Gastrocnemius medialis (tissue), 4 donors: ENCODE data around the gene PSAP. TPM values are rescaled to one million over a fixed set of nuclear protein-coding genes. Genes with fewer than 3 reads are reported as not detected.

ENCODE experiments used
- ATAC-seq, 2 donors: fragments of 150-250 bp; one replicate each; pipeline ENCODE4 v1.9.1; 2016
- DNase-seq, 2 donors: peaks; one replicate each; pipeline ENCODE4 v3.0.0-alpha.2; 2019
- H3K27ac ChIP-seq, 4 donors: fragments of 200-600 bp; sonication (generic); 1 replicate in 1 of 4; 2 replicates in 3 of 4; pipeline ENCODE4 v1.5.1; 2016 to 2018; ENCODE audit warnings: mild to moderate bottlenecking in 2 of 4, moderate library complexity in 1 of 4
- H3K27me3 ChIP-seq, 3 donors: fragments of 200-600 bp; sonication (generic) in 2 of 3; 1 replicate in 1 of 3; 2 replicates in 2 of 3; pipeline versions ENCODE4 v1.5.1 to v1.6.0; 2016 to 2019; ENCODE audit warnings: mild to moderate bottlenecking in 1 of 3, moderate library complexity in 1 of 3
- H3K36me3 ChIP-seq, 2 donors: fragments of 200-600 bp; sonication (generic) in 1 of 2; one replicate each; pipeline ENCODE4 v1.5.1; 2017 to 2018
- H3K4me1 ChIP-seq, 2 donors: fragments of 200-600 bp; sonication (generic) in 1 of 2; one replicate each; pipeline ENCODE4 v1.5.1; 2016 to 2017; ENCODE audit warnings: mild to moderate bottlenecking in 2 of 2
- H3K4me3 ChIP-seq, 4 donors: fragments of 200-600 bp; sonication (generic) in 3 of 4; 1 replicate in 1 of 4; 2 replicates in 3 of 4; pipeline ENCODE4 v1.5.1; 2016 to 2019; ENCODE audit warnings: mild to moderate bottlenecking in 2 of 4
- H3K9me3 ChIP-seq, 3 donors: fragments of 200-600 bp; sonication (generic) in 2 of 3; 1 replicate in 1 of 3; 2 replicates in 2 of 3; pipeline ENCODE4 v1.5.1; 2016 to 2019
- CTCF ChIP-seq, 5 experiments: fragments of 450-650 bp in 3 of 5; fragments of 200-600 bp in 2 of 5; sonication (generic) in 2 of 5; IDR thresholded peaks in 4 of 5; conservative IDR thresholded peaks in 1 of 5; 1 replicate in 4 of 5; 2 replicates in 1 of 5; pipeline ENCODE4 v1.5.1; 2016 to 2019; ENCODE audit warnings: antibody characterized with exemption in 5 of 5, mild to moderate bottlenecking in 3 of 5, moderate library complexity in 3 of 5
- POLR2A ChIP-seq, 2 donors: fragments of 450-650 bp; IDR thresholded peaks; one replicate each; pipeline ENCODE4 v1.6.1; 2017; ENCODE audit warnings: antibody characterized with exemption in 2 of 2, mild to moderate bottlenecking in 2 of 2, moderate library complexity in 2 of 2
- in situ Hi-C, 4 donors: fragments of 200-750 bp; cut with MboI; loops; one replicate each; pipeline versions ENCODE4 v1.15.0 to v1.8.0; 2017; ENCODE audit warnings: low sequenced_read_pairs in 4 of 4
- intact Hi-C: fragments of 100-400 bp; cut with DNase I; formaldehyde crosslinking; loops from one replicate; pipeline ENCODE4 v1.15.1; 2023; ENCODE audit warnings: low total_unique reads
- total RNA-seq, 4 donors: library from RNA; depleted of rRNA; stranded (reverse); fragments of >200 nt; gene quantifications; one replicate each; pipeline versions ENCODE4 v1.1.0 to v1.2.3, GENCODE V29; 2016

PSAP gene
- total RNA-seq, 4 donors from 2014 or later, result 833 to 1,730 (median 1,179) TPM

- in situ Hi-C loops (loop anchor here in 3 of 4 donors (25.0 kb wide), 2 partner anchors 420 to 495 kb away; partner anchors contain the start of genes CDH23 (in 2 of the 3) and SLC29A3 (in 1 of the 3)), intact Hi-C loops (no loop called here)
- Histone ChIP-seq H3K4me3 (no peak overlapping the region), H3K27me3 (no peaks in the 10 kb centered on the region), H3K27ac (no peak overlapping the region), H3K9me3 (no peaks in the 10 kb centered on the region), H3K4me1 (no peaks in the 10 kb centered on the region), H3K36me3 (no peaks in the 10 kb centered on the region)
- ATAC-seq (no peak), DNase-seq (no peak)
- no peak for TF ChIP-seq CTCF (IDR thresholded peaks at IDR 0.05 in 4 of 5, conservative IDR thresholded peaks at IDR 0.05 in 1 of 5)
- TF ChIP-seq POLR2A (IDR thresholded peaks at IDR 0.05), result no peak
Measured at GRCh38 chr10:71806704-71807556, 44.1 kb downstream of the PSAP start.

GRCh38 chr10:71805776-71806703 is 45.0 kb downstream of the PSAP start:
- intact Hi-C loops, result no loop called here

GRCh38 chr10:71804077-71804476 is 47.0 kb downstream of the PSAP start:
- TF ChIP-seq CTCF (IDR thresholded peaks at IDR 0.05 in 4 of 5, conservative IDR thresholded peaks at IDR 0.05 in 1 of 5), result no peak
- no peak overlapping the region for H3K4me3 ChIP-seq
- H3K27me3 ChIP-seq, result no peaks in the 10 kb centered on the region
- intact Hi-C loops (no loop called here), in situ Hi-C loops (loop anchor here in 3 of 4 donors (25.0 kb wide), 2 partner anchors 417 to 492 kb away; partner anchors contain the start of genes CDH23 (in 2 of the 3) and SLC29A3 (in 1 of the 3))
- no peaks in the 10 kb centered on the region for H3K36me3 ChIP-seq
- no peak for DNase-seq
- H3K27ac ChIP-seq, result no peak overlapping the region
- no peak for ATAC-seq
- H3K4me1 ChIP-seq, result no peaks in the 10 kb centered on the region
- H3K9me3 ChIP-seq, result no peaks in the 10 kb centered on the region

More at GRCh38 chr10:71805776-71806703, 45.0 kb downstream of the PSAP start:
- no peaks in the 10 kb centered on the region for H3K36me3 ChIP-seq
- no peaks in the 10 kb centered on the region for H3K27me3 ChIP-seq
- DNase-seq, result no peak
- in situ Hi-C loops, result loop anchor here in 3 of 4 donors (25.0 kb wide), 2 partner anchors 419 to 494 kb away; partner anchors contain the start of genes CDH23 (in 2 of the 3) and SLC29A3 (in 1 of the 3)
- no peaks in the 10 kb centered on the region for H3K4me1 ChIP-seq
- ATAC-seq, result no peak
- no peak overlapping the region for H3K27ac ChIP-seq
- H3K4me3 ChIP-seq, result no peak overlapping the region
- TF ChIP-seq CTCF (IDR thresholded peaks at IDR 0.05 in 4 of 5, conservative IDR thresholded peaks at IDR 0.05 in 1 of 5) (no peak), POLR2A (IDR thresholded peaks at IDR 0.05) (no peak)
- no peaks in the 10 kb centered on the region for H3K9me3 ChIP-seq

- Histone ChIP-seq H3K36me3 (no peaks in the 10 kb centered on the region), H3K27ac (no peak overlapping the region), H3K4me1 (no peaks in the 10 kb centered on the region), H3K4me3 (no peak overlapping the region), H3K27me3 (no peaks in the 10 kb centered on the region), H3K9me3 (no peaks in the 10 kb centered on the region)
- TF ChIP-seq CTCF (IDR thresholded peaks at IDR 0.05 in 4 of 5, conservative IDR thresholded peaks at IDR 0.05 in 1 of 5) (no peak), POLR2A (IDR thresholded peaks at IDR 0.05) (no peak)
- ATAC-seq (no peak), DNase-seq (no peak)
- in situ Hi-C loops (loop anchor here in 3 of 4 donors (25.0 kb wide), 2 partner anchors 416 to 491 kb away; partner anchors contain the start of genes CDH23 (in 2 of the 3) and SLC29A3 (in 1 of the 3)), intact Hi-C loops (no loop called here)
Measured at GRCh38 chr10:71802715-71803488, 48.1 kb downstream of the PSAP start.
